Pancreas (tissue), 10 donors: ENCODE results near the gene RPS6KA5. TPM values are rescaled to one million over a fixed set of nuclear protein-coding genes. Genes with fewer than 3 reads are reported as not detected.
A peak's percentile ranks its signal among the peaks of the same experiment; 100 is the strongest.

Experiments
- ATAC-seq, 4 donors: fragments of 200-7000 bp; cut with Tn5 transposase; one replicate each; pipeline versions ENCODE4 v1.8.0 to v1.9.1; 2020; ENCODE audit warnings: mild to moderate bottlenecking in 4 of 4, moderate library complexity in 4 of 4
- DNase-seq, 6 donors: peaks; one replicate each; pipeline ENCODE4 v3.0.0-alpha.2; 2020
- FAIRE-seq: peaks from 2 replicates; lab custom pipeline; 2012; peaks lifted over from hg19 to GRCh38; lab: Jason Lieb, UNC
- H3K27ac ChIP-seq, 4 donors: fragments of 200-600 bp; sonication (generic); 1 replicate in 3 of 4; 2 replicates in 1 of 4; pipeline versions ENCODE4 v1.5.0 to v1.8.0; 2020
- H3K27me3 ChIP-seq, 4 donors: fragments of 200-600 bp; one replicate each; pipeline ENCODE4 v1.8.0; 2021
- H3K36me3 ChIP-seq, 3 donors: fragments of 200-600 bp; sonication (generic) in 1 of 3; one replicate each; pipeline versions ENCODE4 v1.5.0 to v1.8.0; 2020 to 2021
- H3K4me1 ChIP-seq, 3 donors: fragments of 200-600 bp; one replicate each; pipeline ENCODE4 v1.8.0; 2021
- H3K4me3 ChIP-seq, 4 donors: fragments of 200-600 bp; sonication (generic) in 2 of 4; one replicate each; pipeline versions ENCODE4 v1.5.0 to v1.8.0; 2020 to 2021
- H3K9me3 ChIP-seq, 4 donors: fragments of 200-600 bp; one replicate each; pipeline ENCODE4 v1.8.0; 2021
- CTCF ChIP-seq, 4 donors: fragments of 200-600 bp; sonication (generic) in 3 of 4; IDR thresholded peaks; one replicate each; pipeline versions ENCODE4 v1.5.0 to v1.8.0; 2021; ENCODE audit warnings: antibody characterized with exemption in 4 of 4
- WGBS, 2 donors: extraction: QIAGEN DNeasy Blood & Tissue Kit; methylation state at CpG; one replicate each; pipeline ENCODE4 v1.1.7; 2013; 5-methylcytosine and 5-hydroxymethylcytosine counted together
- intact Hi-C, 3 donors: fragments of 100-400 bp; cut with DNase I; formaldehyde crosslinking; loops; one replicate each; pipeline versions ENCODE4 v1.11.1 to v1.14.2; 2022
- polyA plus RNA-seq, 2 donors: library from polyadenylated mRNA; stranded (reverse); fragments of 200-250 nt; gene quantifications; one replicate each; pipeline ENCODE4 v1.2.3, GENCODE V29; 2013
- total RNA-seq, 6 donors: library from RNA; stranded (reverse); fragmentation: NEBNext Ultra II Directional in 4 of 6; extraction: Animal tissue kit (Norgen Biotek cat#: 25700) in 4 of 6; gene quantifications; one replicate each; pipeline versions ENCODE4 v1.2.1 to v1.2.4, GENCODE V29; 2021 to 2023
- donor health status: healthy with polysubstance abuse.
- donor health status: DM: no; HTN: no; CAD: no; lungs with moderate emphysema.
- donor health status: DM: no; HTN: no; CAD: no.
- donor health status: control.
- donor health status: control.
- donor health status: Bipolar disorder and iron deficiency.
- donor health status: DM: yes; HTN: yes; CAD: no.
- donor health status: DM: no; HTN: no; CAD: no.
- donor health status: DM: no; HTN: no; CAD: no.
- donor health status: DM: yes; HTN: yes; CAD: no.

The RPS6KA5 gene
- total and polyA plus RNA-seq, 8 donors: 0.95 to 3.5 (median 2.8) TPM

- FAIRE-seq (no peak), DNase-seq (no peak), ATAC-seq (peak; percentile 43 to 62 (median 54))
- Histone ChIP-seq H3K36me3 (no peaks in the 10 kb centered on the region), H3K9me3 (no peaks in the 10 kb centered on the region), H3K27me3 (no peaks in the 10 kb centered on the region), H3K4me1 (peaks cover 0 to 24% (median 17%) of the 10 kb centered on the region in 3 donors), H3K27ac (no peak overlapping the region), H3K4me3 (no peak overlapping the region)
- intact Hi-C loops: no loop called here
- TF ChIP-seq CTCF (IDR thresholded peaks at IDR 0.05): no peak
Measured at GRCh38 chr14:91005716-91006115, 54.7 kb downstream of the RPS6KA5 start.

- no peaks in the 10 kb centered on the region for H3K27me3 ChIP-seq
- ATAC-seq: no peak
Measured at GRCh38 chr14:91004987-91005386, 55.5 kb downstream of the RPS6KA5 start.

GRCh38 chr14:90999299-90999698 is 61.1 kb downstream of the RPS6KA5 start:
- TF ChIP-seq CTCF (IDR thresholded peaks at IDR 0.05): no peak
- H3K4me1 ChIP-seq: no peaks in the 10 kb centered on the region
- no peak overlapping the region for H3K27ac ChIP-seq
- DNase-seq (no peak), ATAC-seq (no peak), FAIRE-seq (no peak)
- no peaks in the 10 kb centered on the region for H3K27me3 ChIP-seq
- H3K36me3 ChIP-seq: no peaks in the 10 kb centered on the region
- no peak overlapping the region for H3K4me3 ChIP-seq
- WGBS, 2 donors: 83 to 87% methylated on average over 4 of the region's 4 CpGs
- intact Hi-C loops: no loop called here
- no peaks in the 10 kb centered on the region for H3K9me3 ChIP-seq

More at GRCh38 chr14:91004987-91005386, 55.5 kb downstream of the RPS6KA5 start:
- H3K36me3 ChIP-seq: no peaks in the 10 kb centered on the region
- no peaks in the 10 kb centered on the region for H3K9me3 ChIP-seq
- H3K4me1 ChIP-seq: peaks cover 0 to 23% (median 17%) of the 10 kb centered on the region in 3 donors
- intact Hi-C loops: no loop called here
- TF ChIP-seq CTCF (IDR thresholded peaks at IDR 0.05): no peak
- H3K27ac ChIP-seq: no peak overlapping the region
- DNase-seq (no peak), FAIRE-seq (no peak)
- H3K4me3 ChIP-seq: no peak overlapping the region

- Histone ChIP-seq H3K36me3 (no peaks in the 10 kb centered on the region), H3K4me3 (no peak overlapping the region), H3K4me1 (no peaks in the 10 kb centered on the region), H3K9me3 (no peaks in the 10 kb centered on the region), H3K27me3 (no peaks in the 10 kb centered on the region), H3K27ac (no peak overlapping the region)
- TF ChIP-seq CTCF (IDR thresholded peaks at IDR 0.05): no peak
- WGBS, 2 donors: 0% methylated on average over 1 of the region's 1 CpG
- ATAC-seq (no peak), DNase-seq (no peak), FAIRE-seq (no peak)
- intact Hi-C loops: no loop called here
Measured at GRCh38 chr14:90996967-90997366, 63.5 kb downstream of the RPS6KA5 start.

- FAIRE-seq (no peak), ATAC-seq (no peak), DNase-seq (no peak)
- intact Hi-C loops: no loop called here
- H3K27me3 ChIP-seq: no peaks in the 10 kb centered on the region
- H3K36me3 ChIP-seq: no peaks in the 10 kb centered on the region
- no peaks in the 10 kb centered on the region for H3K4me1 ChIP-seq
- no peak for TF ChIP-seq CTCF (IDR thresholded peaks at IDR 0.05)
- H3K9me3 ChIP-seq: no peaks in the 10 kb centered on the region
- no peak overlapping the region for H3K27ac ChIP-seq
- WGBS, 2 donors: 91 to 98% methylated on average over 4 of the region's 4 CpGs
- no peak overlapping the region for H3K4me3 ChIP-seq
Measured at GRCh38 chr14:90995785-90996184, 64.7 kb downstream of the RPS6KA5 start.
